KBM-7 (cell line): Measurements from ENCODE around the gene JMJD6.

Experiments used
- DNase-seq: peaks from one replicate; pipeline ENCODE4 v3.0.0-alpha.2; 2015
- in situ Hi-C: fragments of 300-500 bp; cut with MboI; formaldehyde crosslinking; loops from 2 replicates; pipeline ENCODE4 v1.14.3; 2020; ENCODE audit warnings: low sequenced_read_pairs, low pct_unique_long_range_greater_than_20kb, mixed read lengths

The JMJD6 gene

DNA sequence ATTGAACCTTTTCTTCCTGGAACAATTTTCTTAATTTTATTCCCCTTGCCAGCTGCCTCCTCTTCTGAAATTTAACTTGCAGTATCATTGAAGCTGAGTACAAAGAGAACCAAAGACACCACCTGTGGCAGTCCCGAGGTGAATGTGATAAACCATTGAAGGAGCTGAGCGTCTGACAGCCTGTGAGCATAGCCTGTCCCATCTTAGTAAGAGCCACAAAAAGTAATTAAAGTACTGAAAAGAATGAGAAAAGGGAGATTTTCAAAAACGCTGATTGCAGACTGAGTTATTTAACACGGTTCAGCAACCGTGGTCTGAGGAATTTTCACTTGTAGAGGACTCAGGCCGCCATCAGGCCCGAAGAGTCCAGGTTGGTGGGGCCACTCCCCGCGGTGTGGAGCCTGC is 55.7 kb downstream of the JMJD6 start:
- in situ Hi-C loops: no loop called here
- DNase-seq: no peak

DNA sequence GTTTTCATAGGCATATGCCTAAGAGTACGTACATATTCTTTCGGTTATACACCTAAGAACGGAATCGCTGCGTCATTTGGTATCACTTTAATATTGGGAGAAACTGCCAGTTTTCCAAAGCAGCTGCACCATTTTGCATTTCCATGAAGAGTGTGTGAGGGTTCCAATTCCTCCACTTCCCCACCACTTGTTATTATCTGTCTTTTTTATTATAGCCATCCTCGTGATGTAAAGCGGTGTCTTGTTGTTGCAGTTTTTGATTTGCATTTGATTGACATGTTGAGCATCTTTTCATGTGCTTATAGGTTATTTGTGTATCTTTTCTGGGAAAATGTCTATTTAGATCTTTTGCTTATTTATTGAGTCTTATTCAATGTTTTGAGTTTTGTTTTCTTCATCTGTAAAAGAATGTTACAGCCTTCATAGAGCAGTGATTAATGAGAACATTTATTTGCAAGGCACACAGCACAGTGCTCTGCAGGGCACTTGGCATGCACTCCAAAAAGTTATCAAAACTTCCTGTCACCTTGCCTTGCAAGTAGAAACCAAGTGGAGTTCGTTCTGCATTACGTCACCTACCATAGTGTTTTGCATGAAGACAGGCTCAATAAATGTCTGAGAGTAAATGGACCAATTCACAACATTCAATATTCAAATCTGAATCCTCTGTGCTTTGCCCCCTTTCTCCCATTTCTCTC is 56.2 kb downstream of the JMJD6 start:
- DNase-seq: no peak
- in situ Hi-C loops: no loop called here
